Stimulated activated CD4-positive, alpha-beta T cell treated with anti-CD3 and anti-CD28 coated beads, Interleukin-4, amount 100 ng/mL, for 4 hours (primary cell): ENCODE measurements around the gene NEDD4L.
A peak's percentile ranks its signal among the peaks of the same experiment; 100 is the strongest.

ENCODE experiments used
- DNase-seq, 2 experiments: peaks; one replicate each; pipeline ENCODE4 v3.0.0-alpha.2; 2020

The NEDD4L gene

DNA sequence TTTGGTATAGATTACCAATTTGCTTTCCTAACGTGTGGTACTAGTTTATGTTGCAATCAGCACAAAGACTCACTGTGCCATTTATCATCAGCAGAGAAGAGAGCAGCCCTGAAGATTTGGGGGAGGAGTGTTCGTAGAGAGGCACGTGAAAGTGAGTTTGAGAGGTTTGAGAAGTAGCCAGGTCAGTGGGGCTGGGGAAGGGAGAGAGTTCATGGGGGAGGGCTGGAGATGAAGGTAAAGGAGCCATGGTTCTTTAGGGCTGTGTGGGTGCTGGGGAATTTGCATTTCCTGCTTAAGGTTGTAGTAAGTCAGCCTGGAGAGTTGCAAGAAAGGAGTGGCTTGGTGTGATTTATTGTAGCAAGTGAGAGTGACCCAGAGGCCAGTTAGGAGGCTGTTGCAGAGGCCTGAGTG lies 172.1 kb downstream of the NEDD4L start:
- no peak for DNase-seq

DNA sequence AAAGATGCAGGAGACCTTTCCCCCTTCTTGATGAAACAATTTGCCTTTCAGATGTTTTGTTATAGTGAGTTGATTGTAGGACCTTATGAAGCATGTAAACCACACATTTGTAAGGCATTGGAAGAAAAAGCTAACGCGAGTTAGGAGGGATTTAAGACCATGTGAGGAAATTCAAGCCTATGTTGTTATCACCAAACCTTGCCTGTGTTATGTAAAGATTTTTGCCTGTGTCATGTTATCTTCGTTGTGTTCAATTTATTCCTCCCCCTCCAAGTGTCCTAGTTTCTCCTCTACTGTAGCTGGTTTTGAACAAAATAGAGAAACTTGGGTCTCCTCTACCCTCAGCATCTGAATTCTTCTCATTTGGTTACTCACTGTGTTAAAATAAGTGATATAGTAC lies 173.0 kb downstream of the NEDD4L start:
- DNase-seq, result no peak

DNA sequence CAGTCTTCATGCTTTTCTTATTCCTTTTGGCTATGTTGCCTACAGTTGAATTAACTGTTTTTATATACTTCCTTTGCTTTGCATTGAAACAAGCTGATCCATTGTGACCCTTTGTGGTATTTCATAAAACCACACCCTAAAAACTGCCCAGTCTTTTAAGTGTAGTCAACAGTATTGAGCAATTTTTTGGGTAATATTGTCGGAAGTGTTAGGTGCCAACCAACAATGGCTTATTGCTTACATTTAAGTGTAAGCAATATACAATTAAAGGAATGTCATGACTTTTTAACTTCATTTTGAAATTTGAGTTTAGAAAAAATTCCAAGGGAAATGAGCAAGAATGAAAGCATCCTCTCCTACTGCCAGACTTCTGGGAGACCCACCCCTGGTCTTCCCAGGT lies 174.1 kb downstream of the NEDD4L start:
- no peak for DNase-seq

DNA sequence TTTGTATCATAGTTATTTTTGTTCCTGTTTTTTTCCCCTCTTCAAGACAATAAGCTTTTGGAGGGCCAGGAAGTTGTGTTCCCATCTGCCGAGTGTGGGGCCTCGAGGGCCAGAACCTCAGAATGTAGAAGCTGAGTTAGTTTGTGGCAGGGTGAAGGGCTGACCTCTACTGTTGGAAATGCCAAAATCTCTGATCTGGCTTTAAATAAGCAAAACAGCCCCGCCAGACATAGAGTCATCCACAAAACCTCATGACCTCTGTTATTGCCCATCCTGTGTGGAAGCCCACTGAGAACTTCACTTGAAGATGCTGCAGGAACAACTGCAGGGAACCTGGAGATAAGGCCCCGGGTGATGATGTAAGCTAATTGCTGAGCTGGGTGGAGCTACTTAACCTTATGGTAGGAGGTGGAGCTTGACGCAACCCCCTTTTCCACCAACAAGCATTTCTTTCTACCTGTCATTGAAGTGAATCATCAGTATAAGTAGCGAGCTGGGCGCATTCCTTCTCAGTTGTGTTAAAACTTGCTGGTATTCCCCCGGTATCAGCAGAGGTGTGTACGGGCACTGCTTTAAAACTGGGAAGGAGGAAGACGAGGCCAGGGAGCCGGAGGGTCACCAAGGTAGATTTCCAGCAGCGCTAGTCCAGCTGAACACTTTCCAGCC lies 177.2 kb downstream of the NEDD4L start:
- no peak for DNase-seq

DNA sequence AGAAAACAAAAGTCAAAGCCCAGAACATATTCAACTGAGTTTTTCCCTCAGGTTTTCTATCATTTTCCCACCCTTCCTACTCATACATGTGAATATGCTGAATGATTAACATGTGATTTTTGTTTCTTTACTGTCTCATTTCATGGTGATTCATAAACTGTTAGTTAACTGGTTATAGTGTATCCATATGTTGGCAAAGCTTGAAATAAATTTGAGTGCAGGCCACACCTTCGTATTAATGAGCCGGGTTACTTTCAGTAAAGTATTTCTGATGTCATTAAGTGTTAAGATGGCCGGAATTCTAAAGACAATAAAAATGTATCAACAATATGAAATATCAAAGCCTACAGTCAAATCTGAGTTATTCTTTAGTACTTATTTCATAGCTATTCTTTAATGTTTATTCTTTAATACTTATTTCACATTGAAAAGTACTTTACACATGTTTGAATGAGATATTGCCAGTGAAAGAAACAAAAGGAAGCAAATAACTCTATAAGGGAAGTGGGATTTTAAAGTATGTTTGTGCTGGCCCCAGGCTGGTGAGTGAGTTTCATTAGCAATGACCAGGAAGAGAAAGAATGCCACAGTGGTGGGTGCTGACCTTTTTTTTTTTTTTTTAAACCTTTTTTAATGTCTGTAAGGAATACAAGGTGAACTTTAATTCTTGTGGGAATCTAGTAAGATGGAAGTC lies 178.6 kb downstream of the NEDD4L start:
- DNase-seq, result no peak

DNA sequence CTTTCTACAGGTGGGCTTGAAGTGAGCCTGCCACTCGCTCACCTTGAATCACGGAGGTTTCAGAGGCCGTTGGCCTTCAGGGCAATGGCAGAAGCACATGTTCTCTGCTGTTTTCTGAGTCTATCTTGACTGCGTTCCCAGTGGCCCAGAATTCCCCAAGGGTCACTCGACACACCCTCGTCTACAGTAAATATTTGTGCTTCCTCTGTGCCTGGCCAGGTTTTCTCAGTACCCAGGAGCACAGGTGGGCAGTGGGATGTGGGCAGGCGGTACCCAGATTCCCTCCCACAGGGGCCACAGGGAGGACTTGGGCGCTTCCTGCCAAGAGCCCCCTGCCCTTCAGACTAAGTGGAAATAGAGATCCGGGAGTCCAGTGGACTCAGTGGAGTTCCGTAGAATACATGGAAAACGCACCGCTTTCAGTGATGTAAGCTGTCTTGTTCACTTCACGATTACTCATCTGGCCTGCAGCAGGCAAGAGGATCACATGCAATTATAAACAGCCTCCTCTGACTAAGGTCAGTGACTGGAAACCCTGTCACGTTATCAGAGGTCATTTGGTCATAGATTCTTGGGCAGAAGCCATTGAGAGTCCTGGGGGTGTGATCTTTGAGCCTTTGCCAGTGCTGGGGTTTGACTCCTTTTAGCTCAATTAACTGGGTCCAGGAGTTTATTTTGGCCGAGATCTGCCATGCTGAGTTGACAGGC lies 179.8 kb downstream of the NEDD4L start:
- DNase-seq, result no peak

DNA sequence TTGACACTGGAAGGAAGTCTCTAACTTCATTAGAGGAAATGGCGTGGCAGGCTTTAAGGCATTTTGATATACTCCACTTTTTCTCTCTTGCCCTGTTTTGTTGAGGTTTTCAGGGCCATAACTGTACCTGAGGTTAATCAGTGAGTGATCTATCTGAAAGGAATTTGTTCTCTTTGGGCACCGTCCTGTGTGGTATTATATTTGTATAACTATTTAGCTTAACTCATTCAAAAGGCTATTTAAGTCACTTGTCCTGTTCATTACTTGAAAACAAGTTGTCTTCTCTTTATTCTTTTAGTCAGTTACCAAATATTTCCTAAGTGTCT lies 180.4 kb downstream of the NEDD4L start:
- no peak for DNase-seq

DNA sequence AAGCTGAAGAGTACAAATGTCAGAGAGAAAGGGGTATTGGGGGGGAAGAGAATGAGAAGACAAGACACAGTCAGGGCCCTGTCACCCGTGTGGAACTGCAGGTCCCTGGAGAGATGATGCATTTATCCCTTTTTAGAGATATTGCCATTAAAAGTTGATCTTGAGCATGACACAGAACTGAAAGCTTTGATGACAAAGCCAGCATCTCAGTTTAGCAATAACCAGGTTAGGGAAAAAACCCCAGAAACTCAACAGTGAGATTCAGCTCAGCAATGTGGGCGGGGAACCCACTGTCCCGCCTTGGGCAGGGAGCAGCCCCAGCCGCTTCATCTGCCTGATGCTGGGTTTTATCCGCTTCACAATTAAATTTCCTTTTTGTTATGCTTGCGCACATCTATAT lies 181.1 kb downstream of the NEDD4L start:
- peak in 1 of 2 experiments; percentile 7 for DNase-seq

DNA sequence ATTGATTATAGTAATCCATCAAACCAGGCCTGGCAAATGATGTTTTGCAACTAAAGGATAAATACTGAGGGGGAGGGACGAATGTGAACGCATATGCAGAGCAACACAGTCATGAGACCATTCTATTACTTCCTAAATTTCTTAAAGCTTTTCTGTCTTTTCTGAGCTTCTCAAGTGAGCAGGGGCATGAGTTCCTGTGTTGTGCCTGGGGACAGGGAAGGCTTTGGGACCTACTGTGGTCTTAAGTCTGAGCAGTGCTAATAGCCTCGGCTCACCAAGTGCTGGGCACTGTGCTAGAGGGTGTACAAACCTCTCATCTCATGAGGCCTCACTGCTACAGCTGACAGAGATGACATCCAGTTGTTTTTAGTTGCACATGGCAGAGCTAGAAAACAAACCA lies 182.4 kb downstream of the NEDD4L start:
- no peak for DNase-seq

DNA sequence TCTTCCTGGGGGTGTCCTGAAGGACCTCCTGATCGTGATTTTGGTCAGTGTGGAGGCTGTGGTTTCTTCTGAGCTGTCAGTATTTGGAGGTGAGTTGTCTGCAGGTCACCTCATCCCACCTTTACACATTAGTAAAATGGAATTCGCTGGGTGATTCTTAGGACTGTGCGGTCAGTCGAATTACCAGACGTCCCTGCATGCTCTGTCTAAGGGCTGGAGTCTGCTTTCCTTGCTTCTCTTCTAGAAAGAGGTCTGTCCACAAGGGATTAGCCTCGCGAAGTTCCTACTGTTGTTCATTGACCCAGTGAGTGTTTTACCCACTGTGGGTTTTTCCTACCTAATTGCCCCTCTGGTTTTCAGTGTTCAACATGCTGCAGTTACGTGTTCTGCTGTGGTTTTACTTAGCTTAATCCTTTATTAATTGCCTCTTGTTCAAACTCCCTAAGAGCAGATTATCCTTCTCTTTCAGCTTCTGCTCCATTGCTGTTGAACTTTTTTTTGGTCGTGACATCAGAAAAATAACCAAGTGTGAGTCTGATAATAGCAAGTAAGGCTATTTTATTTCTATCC lies 183.4 kb downstream of the NEDD4L start:
- DNase-seq, result no peak

DNA sequence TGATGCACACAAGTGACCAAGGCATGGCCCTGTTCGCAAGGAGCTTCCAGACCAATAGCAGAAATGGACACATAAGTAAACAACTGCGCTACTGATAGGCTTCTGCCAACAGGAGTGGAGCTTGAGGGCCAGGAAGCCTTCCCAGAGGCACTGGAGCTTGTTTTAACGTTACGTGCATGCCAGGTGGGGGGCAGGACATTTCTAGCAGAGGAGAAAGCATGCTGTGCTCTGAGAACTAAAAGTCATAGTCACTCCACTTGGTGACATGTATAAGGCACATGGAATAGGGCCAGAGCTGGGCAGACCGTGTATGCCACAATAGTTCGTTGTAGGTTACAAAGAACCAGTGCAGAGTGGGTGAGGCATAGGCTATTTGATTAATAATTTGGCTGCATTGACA lies 184.2 kb downstream of the NEDD4L start:
- no peak for DNase-seq

DNA sequence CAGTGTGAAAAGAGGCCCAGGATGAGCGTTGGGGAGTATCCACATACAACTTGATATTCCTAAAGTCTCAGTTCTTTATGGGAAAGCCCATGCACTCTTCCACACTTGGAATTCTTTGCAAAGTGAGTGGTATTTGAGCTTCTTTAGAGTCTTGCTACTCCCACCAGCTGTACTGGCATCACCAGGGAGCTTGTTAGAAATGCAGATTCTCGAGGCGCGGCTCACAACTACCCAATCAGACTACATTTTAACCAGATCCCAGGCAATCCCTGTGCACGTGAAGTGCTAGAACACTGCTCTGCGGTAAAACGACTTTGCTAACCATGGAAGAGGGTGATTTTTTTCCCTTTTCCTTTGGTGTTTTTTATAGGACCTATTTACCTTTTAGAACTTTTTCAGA lies 184.7 kb downstream of the NEDD4L start:
- DNase-seq, result no peak

DNA sequence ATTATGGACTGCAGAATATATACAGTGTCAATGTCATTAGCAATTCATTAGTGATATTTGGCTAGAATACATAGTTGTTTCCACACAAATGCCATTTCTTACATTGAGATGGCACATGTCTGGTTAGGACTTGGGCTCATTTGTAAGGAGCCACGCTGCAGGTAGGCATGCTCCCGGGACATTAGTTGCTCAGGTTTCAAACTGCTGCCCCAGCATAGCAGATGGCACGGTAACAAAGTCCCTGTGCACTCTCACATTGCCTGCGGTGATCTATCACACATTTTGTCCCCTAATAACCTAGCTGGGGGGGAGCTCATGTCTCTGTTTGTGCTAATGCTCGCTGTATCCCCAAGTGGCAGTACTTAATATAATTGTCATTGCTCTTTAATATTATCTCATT lies 185.1 kb downstream of the NEDD4L start:
- DNase-seq, result no peak

DNA sequence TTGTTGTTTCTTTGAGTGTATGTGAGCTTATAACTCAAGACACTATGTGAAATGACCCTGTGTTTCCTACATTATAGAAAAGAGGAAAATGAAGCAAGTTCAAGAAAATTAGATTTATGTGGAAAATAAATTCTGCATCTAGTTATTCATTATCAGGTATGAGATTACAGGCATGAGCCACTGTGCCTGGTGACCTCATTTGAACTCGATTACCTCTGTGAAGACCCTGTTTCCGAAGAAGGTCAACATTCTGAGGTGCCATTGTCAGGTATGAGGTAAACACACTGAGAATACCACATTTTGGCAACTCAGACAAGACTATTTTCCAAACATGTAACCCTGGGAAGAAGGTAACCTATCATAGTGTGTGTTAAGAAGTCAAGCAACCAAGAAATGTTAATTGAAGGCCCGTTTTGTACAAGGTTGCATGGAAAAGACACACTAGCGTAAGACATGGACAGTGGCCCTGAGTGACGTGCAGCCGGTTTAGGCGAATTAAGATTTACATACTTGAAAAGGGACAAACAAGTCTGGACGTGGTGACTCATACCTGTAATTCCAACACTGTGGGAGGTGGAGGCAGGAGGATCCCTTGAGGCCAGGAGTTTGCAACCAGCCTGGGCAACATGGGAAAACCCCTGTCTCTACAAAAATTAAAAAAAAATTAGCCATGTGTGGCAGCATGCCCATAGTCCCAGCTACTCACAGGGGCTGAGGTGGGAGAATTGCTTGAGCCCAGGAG lies 186.6 kb downstream of the NEDD4L start:
- DNase-seq, result no peak

DNA sequence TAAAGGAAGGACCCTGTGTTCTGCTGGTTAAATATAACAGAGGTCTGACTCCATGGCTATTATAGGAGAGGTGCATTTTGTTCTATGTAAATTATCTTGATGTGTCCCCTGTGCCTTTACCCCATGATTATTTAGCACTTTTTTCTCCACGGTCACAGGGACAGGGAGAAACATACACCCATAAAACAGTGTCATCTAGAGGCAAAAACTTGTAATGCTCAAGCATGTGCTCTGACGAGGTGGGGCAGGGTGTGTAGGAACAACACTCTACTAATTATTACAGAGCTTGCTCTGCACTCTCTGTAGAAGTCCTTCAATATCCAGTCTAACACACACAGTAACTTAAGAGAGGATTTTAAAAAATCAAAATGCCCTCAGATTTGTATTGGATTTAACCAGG lies 187.9 kb downstream of the NEDD4L start:
- no peak for DNase-seq

DNA sequence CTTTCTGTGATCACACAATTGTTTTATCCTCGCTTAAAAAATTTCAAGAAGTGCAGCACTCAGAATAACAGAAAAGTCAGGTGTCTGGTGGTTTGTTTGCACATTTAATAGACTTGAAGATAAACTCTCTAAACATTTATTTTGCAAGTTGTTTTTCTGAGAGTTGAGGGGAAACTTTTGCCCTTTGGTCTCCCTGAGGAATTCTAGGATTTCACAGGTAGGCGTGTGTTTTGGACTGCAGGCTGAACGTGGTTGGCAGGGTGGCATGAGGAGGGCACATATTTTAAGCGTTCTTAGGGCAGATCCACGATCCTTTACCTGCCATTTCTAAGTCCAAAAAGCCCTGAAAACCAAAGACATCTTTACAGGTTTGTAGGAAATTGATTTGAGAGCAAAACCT lies 188.6 kb downstream of the NEDD4L start:
- DNase-seq, result no peak

DNA sequence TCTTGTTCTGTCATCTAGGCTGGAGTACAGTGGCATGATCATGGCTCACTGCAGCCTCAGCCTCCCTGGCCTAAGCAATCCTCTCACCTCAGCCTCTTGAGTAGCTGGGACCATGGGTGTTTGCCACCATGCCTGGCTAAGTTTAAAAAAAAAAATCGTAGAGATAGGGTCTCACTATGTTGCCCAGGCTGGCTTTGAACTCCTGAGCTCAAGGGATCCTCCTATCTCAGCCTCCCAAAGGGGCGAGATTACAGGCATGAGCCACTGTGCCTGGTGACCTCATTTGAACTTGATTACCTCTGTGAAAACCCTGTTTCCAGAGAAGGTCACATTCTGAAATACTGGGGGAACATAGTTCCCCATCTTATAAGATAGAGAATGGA lies 190.3 kb downstream of the NEDD4L start:
- no peak for DNase-seq

DNA sequence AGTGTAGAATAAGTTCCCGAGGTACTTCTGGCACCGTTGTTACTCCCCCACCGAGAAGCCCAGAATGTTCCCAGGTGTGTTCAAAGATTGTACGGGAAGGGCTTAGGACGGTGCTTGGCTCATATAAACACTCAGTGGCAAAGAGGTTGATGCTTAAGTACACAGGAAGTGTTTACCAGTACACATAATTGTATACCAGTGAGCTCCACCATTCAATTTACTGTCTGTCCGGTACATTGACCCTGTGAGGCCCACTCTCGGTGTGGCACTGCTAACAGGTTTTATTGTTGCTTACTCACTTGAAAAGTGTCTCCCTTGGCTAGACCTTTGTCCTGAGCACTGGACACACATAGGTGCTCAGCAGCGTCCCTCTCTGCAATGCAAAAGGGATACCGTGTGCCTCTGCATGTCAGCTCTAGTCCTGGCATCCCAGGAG lies 191.0 kb downstream of the NEDD4L start:
- no peak for DNase-seq

DNA sequence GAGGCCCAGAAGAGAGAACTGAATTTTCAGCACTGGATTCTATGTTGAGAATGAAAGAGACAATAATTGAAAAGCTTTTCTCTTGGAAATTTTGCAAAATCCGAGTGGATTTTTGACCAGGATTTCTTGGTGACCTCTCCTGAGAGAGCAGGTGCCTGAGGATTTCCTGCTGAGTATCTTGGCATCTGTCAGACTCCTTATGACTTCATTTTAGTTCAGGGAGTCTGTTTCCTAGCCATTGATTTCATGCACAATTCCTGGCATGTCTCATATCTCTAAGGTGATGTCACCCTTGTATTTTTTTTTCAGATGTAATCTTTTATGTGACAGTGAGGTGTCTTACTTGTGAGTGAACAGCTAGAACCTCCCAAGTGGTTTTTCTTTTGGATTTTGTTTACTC lies 195.9 kb downstream of the NEDD4L start:
- DNase-seq, result no peak

DNA sequence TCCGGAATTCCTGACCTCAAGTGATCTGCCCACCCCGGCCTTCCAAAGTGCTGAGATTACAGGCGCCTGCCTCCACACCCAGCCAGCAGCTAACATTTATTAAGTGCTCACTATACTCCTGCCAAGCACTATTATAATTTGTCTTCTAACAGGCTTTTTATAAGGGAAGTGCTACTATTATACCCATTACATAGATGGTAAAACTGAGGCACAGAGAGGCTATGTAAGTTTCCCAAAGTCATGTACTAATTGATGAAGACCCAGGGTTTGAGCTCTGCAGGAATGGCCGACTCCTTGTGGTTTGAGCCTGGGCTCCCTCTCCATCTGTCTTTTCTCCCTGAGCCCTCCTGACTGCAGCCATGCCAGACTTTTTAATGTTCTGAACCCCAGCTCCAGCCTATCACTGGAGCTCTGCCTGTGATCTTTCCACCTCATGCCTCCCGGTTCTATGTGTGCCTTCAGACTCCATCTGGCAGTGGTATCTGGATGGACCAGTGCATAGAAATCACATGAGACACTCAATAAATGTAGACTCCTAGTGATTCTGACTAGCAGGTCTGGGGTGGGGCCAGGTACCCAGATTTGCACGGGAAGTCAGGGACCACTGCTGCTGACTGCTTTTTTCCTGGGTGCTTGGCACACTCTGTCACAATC lies 197.1 kb downstream of the NEDD4L start:
- DNase-seq, result no peak

DNA sequence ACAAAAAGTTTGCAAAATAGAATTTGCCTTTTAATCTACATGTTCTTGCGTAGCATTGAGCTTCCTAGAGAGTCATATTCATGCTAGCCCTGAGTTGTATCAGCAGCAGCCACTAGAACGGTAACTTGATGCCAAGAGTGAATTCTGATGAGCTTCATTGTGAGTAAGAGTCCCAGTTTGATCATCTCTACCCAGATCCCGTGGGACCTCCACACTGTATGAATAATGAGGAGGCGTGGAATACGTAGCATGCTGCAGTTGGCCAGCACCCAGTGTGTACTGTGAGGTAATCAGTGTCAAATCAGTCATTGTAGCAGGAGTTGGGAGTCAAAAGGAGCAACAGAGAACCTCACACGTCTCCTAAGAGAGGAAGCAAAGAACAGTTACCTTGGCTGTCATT lies 197.9 kb downstream of the NEDD4L start:
- no peak for DNase-seq

DNA sequence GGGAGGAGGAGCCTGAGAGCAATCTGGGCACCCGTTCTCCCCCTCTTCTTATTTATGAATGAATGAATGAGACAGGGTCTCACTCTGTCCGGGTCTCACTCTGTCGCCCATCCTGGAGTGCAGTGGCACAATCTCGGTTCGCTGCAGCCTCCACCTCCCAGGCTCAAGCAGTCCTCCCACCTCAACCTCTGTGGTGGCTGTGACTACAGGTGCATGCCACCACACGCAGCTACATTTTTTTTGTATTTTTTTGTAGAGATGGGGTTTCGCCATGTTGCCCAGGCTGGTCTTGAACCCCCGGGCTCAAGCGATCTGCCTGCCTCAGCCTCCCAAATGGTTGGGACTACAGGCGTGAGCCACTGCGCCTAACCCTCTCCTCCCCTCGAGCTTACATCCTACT lies 198.4 kb downstream of the NEDD4L start:
- DNase-seq, result no peak

DNA sequence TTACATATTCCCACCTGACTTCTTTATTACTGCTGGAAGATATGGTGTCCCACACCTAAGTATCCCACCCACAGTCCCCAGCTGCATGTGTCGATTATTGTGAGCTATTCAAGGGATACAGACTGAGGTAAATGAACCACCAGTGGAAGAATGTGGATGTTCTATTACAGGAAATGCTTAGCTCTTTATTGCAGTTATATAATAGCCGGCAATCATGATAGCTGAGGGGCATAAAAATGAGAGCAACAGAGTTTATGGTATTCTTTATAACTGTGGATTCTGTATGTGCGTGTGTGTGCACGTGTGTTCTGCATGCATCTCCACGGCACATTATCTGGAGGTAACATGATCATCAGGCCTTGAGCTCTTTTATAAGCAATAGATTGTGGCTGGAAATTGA lies 198.9 kb downstream of the NEDD4L start:
- DNase-seq, result no peak
